HFF-Myc (cell line): Measurements from ENCODE around the gene SLFN5.
"Not testable (repeated sequence)": the region's sequence is repeated elsewhere in the genome, so short reads cannot be mapped to it uniquely, and the experiment has no call there.

Experiments used
- DNase-seq: peaks from one replicate; pipeline ENCODE4 v3.0.0-alpha.2; 2011; ENCODE audit warnings: low read depth; ENCODE audit errors: extremely low read depth
- H3K4me3 ChIP-seq: replicated peaks from 2 replicates; pipeline ENCODE4 v1.5.1; 2011; ENCODE audit warnings: low read depth, mild to moderate bottlenecking, control low read depth, low read length
- TF ChIP-seq, protein P1 (sequence below): IDR thresholded peaks from 2 replicates; pipeline ENCODE4 v1.5.1; 2012; ENCODE audit warnings: mild to moderate bottlenecking, low read depth, low read length, control low read depth; ENCODE audit errors: missing control alignments

The SLFN5 gene

DNA sequence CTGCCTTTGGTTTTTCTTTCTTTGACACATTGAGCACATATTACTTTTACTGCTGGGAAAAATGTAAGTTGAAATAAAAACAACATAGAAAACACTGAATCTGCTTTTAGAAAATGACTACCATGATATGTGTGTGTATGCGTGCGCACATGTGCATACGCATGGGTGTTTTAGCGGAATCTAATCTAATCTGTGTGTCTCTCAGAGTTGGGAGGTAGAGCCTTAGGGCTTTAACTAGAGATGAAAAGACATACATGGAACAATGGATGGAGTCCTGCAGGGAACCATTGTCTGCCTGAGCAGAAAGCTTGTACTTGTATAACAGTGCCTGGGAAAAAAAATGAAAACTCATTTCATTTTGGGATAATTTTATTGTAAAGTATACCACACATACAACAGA is 12.4 kb downstream of the SLFN5 start:
- TF ChIP-seq, protein P1, sequence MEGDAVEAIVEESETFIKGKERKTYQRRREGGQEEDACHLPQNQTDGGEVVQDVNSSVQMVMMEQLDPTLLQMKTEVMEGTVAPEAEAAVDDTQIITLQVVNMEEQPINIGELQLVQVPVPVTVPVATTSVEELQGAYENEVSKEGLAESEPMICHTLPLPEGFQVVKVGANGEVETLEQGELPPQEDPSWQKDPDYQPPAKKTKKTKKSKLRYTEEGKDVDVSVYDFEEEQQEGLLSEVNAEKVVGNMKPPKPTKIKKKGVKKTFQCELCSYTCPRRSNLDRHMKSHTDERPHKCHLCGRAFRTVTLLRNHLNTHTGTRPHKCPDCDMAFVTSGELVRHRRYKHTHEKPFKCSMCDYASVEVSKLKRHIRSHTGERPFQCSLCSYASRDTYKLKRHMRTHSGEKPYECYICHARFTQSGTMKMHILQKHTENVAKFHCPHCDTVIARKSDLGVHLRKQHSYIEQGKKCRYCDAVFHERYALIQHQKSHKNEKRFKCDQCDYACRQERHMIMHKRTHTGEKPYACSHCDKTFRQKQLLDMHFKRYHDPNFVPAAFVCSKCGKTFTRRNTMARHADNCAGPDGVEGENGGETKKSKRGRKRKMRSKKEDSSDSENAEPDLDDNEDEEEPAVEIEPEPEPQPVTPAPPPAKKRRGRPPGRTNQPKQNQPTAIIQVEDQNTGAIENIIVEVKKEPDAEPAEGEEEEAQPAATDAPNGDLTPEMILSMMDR: no peak
- no peak overlapping the region for H3K4me3 ChIP-seq
- DNase-seq: no peak

- no peak for DNase-seq
- H3K4me3 ChIP-seq: no peak overlapping the region
- TF ChIP-seq, protein P1: no peak
These were observed 13.8 kb downstream of the SLFN5 start for GRCh38 chr17:35256629-35257028.

DNA sequence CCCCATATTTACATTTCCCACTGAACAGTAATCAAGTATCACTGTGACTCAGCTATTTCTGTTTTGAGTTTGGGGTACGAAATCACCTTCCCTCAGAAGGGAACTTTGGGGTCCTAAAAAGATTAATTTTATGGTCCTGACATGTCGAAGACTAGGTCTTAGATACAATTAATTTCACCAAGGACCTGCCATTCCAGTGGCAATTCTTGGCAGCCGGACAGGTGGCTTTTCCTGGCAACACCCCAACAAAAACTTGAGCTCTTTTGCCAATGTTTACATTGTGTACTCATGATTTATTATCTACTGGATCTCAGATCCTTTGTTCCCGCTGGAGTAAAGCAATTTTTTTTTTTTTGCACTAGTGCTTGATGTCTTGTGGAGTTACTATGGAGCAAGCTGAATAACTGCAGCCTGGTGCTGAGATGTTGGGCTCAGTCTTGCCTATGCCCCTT is 14.4 kb downstream of the SLFN5 start:
- TF ChIP-seq, protein P1: no peak
- no peak for DNase-seq
- no peak overlapping the region for H3K4me3 ChIP-seq

GRCh38 chr17:35259001-35259400 is 16.1 kb downstream of the SLFN5 start:
- TF ChIP-seq, protein P1: no peak
- H3K4me3 ChIP-seq: no peak overlapping the region
- no peak for DNase-seq

GRCh38 chr17:35265071-35265470 is 22.2 kb downstream of the SLFN5 start:
- TF ChIP-seq, protein P1: no peak
- DNase-seq: no peak

DNA sequence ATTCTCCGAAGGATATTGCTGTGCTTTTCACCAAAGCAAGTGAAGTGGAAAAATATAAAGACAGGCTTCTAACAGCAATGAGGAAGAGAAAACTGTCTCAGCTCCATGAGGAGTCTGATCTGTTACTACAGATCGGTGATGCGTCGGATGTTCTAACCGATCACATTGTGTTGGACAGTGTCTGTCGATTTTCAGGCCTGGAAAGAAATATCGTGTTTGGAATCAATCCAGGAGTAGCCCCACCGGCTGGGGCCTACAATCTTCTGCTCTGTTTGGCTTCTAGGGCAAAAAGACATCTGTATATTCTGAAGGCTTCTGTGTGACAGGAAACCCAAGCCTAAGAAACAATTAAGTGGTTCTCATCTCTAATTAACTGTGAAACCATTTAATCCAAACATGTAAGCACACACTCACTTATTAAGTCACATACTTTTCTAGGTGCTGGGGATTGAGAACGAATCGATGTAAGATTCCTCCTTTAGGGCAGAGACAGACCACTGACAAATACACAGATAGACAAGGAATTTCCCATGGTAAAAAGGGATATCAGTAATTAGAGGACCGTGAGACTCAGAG is 22.8 kb downstream of the SLFN5 start:
- no peak for DNase-seq
- H3K4me3 ChIP-seq: no peak overlapping the region
- TF ChIP-seq, protein P1: no peak

More at GRCh38 chr17:35265071-35265470, 22.2 kb downstream of the SLFN5 start:
- H3K4me3 ChIP-seq: no peak overlapping the region

GRCh38 chr17:35274167-35275066 is 31.5 kb downstream of the SLFN5 start:
- DNase-seq, H3K4me3 ChIP-seq: not testable (repeated sequence)

DNA sequence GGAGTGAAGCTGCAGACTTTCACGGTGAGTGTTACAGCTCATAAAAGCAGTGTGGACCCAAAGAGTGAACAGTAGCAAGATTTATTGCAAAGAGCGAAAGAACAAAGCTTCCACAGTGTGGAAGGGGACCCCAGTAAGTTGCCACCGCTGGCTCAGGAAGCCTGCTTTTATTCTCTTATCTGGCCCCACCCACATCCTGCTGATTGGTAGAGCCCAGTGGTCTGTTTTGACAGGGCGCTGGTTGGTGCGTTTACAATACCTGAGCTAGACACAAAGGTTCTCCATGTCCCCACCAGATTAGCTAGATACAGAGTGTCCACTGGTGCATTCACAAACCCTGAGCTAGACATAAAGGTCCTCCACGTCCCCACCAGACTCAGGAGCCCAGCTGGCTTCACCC is 35.6 kb downstream of the SLFN5 start:
- not testable (repeated sequence) for DNase-seq, H3K4me3 ChIP-seq

DNA sequence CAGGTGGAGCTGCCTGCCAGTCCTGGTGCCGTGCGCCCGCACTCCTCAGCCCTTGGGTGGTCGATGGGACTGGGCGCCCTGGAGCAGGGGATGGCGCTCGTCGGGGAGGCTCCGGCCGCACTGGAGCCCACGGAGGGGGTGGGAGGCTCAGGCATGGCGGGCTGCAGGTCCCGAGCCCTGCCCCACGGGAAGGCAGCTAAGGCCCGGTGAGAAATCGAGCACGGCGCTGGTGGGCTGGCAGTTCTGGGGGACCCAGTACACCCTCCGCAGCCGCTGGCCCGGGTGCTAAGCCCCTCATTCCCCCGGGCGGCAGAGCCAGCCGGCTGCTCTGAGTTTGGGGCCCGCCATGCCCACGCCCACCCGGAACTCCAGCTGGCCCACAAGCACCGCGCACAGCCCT is 36.0 kb downstream of the SLFN5 start:
- not testable (repeated sequence) for DNase-seq, H3K4me3 ChIP-seq
